ENCODE measurements around the gene PRKCE. TPM values are rescaled to one million over a fixed set of nuclear protein-coding genes. Genes with fewer than 3 reads are reported as not detected.

Gene PRKCE
- total RNA-seq, 2 experiments from 2014 or later, result 24.9 to 26.2 TPM

DNA sequence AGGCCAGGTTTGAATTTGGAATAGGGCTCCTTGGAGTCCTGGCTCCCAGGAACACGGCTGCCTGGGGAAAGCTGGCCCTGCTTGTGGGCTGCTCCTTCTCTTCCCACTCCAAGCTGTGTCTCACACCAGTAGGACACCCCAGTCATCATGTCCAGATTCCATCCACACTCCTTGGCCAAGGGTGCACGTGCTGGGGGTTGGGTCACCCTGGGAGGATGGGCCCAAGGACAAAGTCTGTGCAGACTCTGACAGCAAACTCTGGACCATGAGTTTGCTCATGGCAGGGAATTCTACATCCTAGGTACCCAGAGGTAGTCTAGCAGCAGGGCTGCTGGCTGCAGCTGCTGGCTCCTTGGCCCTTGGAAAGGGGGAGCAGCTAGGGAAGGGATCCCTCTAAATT, 543.4 kb downstream of the PRKCE start:
- Mint-ChIP-seq H3K27me3 (no peaks in the 10 kb centered on the region), H3K4me3 (no peak overlapping the region), H3K4me1 (ENCODE audit: low read depth) (peaks cover 2% of the 10 kb centered on the region), H3K9me3 (no peaks in the 10 kb centered on the region), H3K36me3 (ENCODE audit: low read depth) (no peaks in the 10 kb centered on the region), H3K27ac (no peak overlapping the region)
- TF ChIP-seq, protein P1, sequence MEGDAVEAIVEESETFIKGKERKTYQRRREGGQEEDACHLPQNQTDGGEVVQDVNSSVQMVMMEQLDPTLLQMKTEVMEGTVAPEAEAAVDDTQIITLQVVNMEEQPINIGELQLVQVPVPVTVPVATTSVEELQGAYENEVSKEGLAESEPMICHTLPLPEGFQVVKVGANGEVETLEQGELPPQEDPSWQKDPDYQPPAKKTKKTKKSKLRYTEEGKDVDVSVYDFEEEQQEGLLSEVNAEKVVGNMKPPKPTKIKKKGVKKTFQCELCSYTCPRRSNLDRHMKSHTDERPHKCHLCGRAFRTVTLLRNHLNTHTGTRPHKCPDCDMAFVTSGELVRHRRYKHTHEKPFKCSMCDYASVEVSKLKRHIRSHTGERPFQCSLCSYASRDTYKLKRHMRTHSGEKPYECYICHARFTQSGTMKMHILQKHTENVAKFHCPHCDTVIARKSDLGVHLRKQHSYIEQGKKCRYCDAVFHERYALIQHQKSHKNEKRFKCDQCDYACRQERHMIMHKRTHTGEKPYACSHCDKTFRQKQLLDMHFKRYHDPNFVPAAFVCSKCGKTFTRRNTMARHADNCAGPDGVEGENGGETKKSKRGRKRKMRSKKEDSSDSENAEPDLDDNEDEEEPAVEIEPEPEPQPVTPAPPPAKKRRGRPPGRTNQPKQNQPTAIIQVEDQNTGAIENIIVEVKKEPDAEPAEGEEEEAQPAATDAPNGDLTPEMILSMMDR (IDR thresholded peaks at IDR 0.05), result no peak
- no peaks in the 10 kb centered on the region for H3K4me1 ChIP-seq (ENCODE audit: insufficient read depth, low read length)
- intact Hi-C loops (cut with DNase I, micrococcal nuclease), result no loop called here
- no peak overlapping the region for H3K27ac ChIP-seq (ENCODE audit: low read depth in 1 of 2, low read length in 2 of 2)
- ATAC-seq (ENCODE audit: poor library complexity), result no peak
- H3K9me3 ChIP-seq (ENCODE audit: control insufficient read depth in 1 of 2, insufficient read depth in 1 of 2, low read length in 2 of 2), result peaks cover 0 to 3% of the 10 kb centered on the region in 2 experiments
- CTCF ChIA-PET, result no interaction called here
- DNase-seq, result no peak
- no peaks in the 10 kb centered on the region for H3K27me3 ChIP-seq (ENCODE audit: control insufficient read depth in 1 of 2, insufficient read depth in 2 of 2, low read length in 2 of 2)
- POLR2A ChIA-PET, result no interaction called here
- no peak overlapping the region for H3K4me3 ChIP-seq (ENCODE audit: low read length)
- no peaks in the 10 kb centered on the region for H3K36me3 ChIP-seq (ENCODE audit: insufficient read depth, low read length)

- POLR2A ChIA-PET, result no interaction called here
- Histone ChIP-seq H3K4me3 (ENCODE audit: low read length) (no peak overlapping the region), H3K27ac (ENCODE audit: low read depth in 1 of 2, low read length in 2 of 2) (no peak overlapping the region), H3K27me3 (ENCODE audit: control insufficient read depth in 1 of 2, insufficient read depth in 2 of 2, low read length in 2 of 2) (no peaks in the 10 kb centered on the region), H3K36me3 (ENCODE audit: insufficient read depth, low read length) (no peaks in the 10 kb centered on the region), H3K4me1 (ENCODE audit: insufficient read depth, low read length) (peaks cover 9% of the 10 kb centered on the region), H3K9me3 (ENCODE audit: control insufficient read depth in 1 of 2, insufficient read depth in 1 of 2, low read length in 2 of 2) (peaks cover 0 to 3% of the 10 kb centered on the region in 2 experiments)
- Mint-ChIP-seq H3K27me3 (no peaks in the 10 kb centered on the region), H3K4me3 (no peak overlapping the region), H3K27ac (no peak overlapping the region), H3K36me3 (ENCODE audit: low read depth) (no peaks in the 10 kb centered on the region), H3K9me3 (no peaks in the 10 kb centered on the region), H3K4me1 (ENCODE audit: low read depth) (peaks cover 12% of the 10 kb centered on the region)
- ATAC-seq (ENCODE audit: poor library complexity), result no peak
- TF ChIP-seq, protein P1 (IDR thresholded peaks at IDR 0.05), result no peak
- CTCF ChIA-PET, result no interaction called here
- intact Hi-C loops (cut with DNase I, micrococcal nuclease), result no loop called here
- DNase-seq, result no peak
Observed at GRCh38 chr2:46195819-46196218, 544.3 kb downstream of the PRKCE start.

- H3K36me3 ChIP-seq (ENCODE audit: insufficient read depth, low read length), result no peaks in the 10 kb centered on the region
- H3K27me3 ChIP-seq (ENCODE audit: control insufficient read depth in 1 of 2, insufficient read depth in 2 of 2, low read length in 2 of 2), result no peaks in the 10 kb centered on the region
- peaks cover 0 to 9% of the 10 kb centered on the region in 2 experiments for H3K9me3 ChIP-seq (ENCODE audit: control insufficient read depth in 1 of 2, insufficient read depth in 1 of 2, low read length in 2 of 2)
- ATAC-seq (ENCODE audit: poor library complexity) (no peak), DNase-seq (no peak)
- H3K4me1 ChIP-seq (ENCODE audit: insufficient read depth, low read length), result peaks cover 12% of the 10 kb centered on the region
- ChIA-PET CTCF (no interaction called here), POLR2A (no interaction called here)
- Mint-ChIP-seq H3K9me3 (no peaks in the 10 kb centered on the region), H3K27me3 (no peaks in the 10 kb centered on the region), H3K4me3 (no peak overlapping the region), H3K36me3 (ENCODE audit: low read depth) (no peaks in the 10 kb centered on the region), H3K4me1 (ENCODE audit: low read depth) (peaks cover 22% of the 10 kb centered on the region), H3K27ac (no peak overlapping the region)
- H3K4me3 ChIP-seq (ENCODE audit: low read length), result no peak overlapping the region
- TF ChIP-seq, protein P1 (IDR thresholded peaks at IDR 0.05), result no peak
- intact Hi-C loops (cut with DNase I, micrococcal nuclease), result no loop called here
- no peak overlapping the region for H3K27ac ChIP-seq (ENCODE audit: low read depth in 1 of 2, low read length in 2 of 2)
Observed at GRCh38 chr2:46196871-46197462, 545.5 kb downstream of the PRKCE start.
